HEK293 (cell line): Measurements from ENCODE around the gene FA2H.

Source experiments
- BCL11B ChIP-seq: fragments of 450-650 bp; formaldehyde crosslinking; IDR thresholded peaks from 2 replicates; pipeline ENCODE4 v1.5.1; 2016; ENCODE audit warnings: low read depth, missing biosample characterization, missing genetic modification characterization
- GLIS1 ChIP-seq: fragments of 450-650 bp; formaldehyde crosslinking; IDR thresholded peaks from 2 replicates; pipeline ENCODE4 v1.5.1; 2016; ENCODE audit warnings: missing biosample characterization, missing genetic modification characterization
- GLIS2 ChIP-seq: fragments of 450-650 bp; formaldehyde crosslinking; IDR thresholded peaks from 2 replicates; pipeline ENCODE4 v1.5.1; 2016; ENCODE audit warnings: missing biosample characterization, missing genetic modification characterization
- OSR2 ChIP-seq: fragments of 450-650 bp; formaldehyde crosslinking; IDR thresholded peaks from 2 replicates; pipeline ENCODE4 v1.5.1; 2016; ENCODE audit warnings: missing biosample characterization, missing genetic modification characterization
- PRDM10 ChIP-seq: fragments of 450-650 bp; formaldehyde crosslinking; IDR thresholded peaks from 2 replicates; pipeline ENCODE4 v1.5.1; 2016; ENCODE audit warnings: missing biosample characterization, missing genetic modification characterization
- PRDM6 ChIP-seq: fragments of 450-650 bp; formaldehyde crosslinking; IDR thresholded peaks from 2 replicates; pipeline ENCODE4 v1.5.1; 2017; ENCODE audit warnings: missing biosample characterization, missing genetic modification characterization
- REPIN1 ChIP-seq: fragments of 450-650 bp; formaldehyde crosslinking; IDR thresholded peaks from 2 replicates; pipeline ENCODE4 v1.5.1; 2017; ENCODE audit warnings: missing biosample characterization, missing genetic modification characterization, low read depth
- SP3 ChIP-seq: fragments of 450-650 bp; formaldehyde crosslinking; IDR thresholded peaks from 2 replicates; pipeline ENCODE4 v1.5.1; 2016; ENCODE audit warnings: missing biosample characterization, missing genetic modification characterization
- TSHZ1 ChIP-seq: fragments of 450-650 bp; formaldehyde crosslinking; IDR thresholded peaks from 2 replicates; pipeline ENCODE4 v1.5.1; 2016; ENCODE audit warnings: missing biosample characterization, missing genetic modification characterization, borderline replicate concordance
- ZFP37 ChIP-seq: fragments of 450-650 bp; formaldehyde crosslinking; IDR thresholded peaks from 2 replicates; pipeline ENCODE4 v1.5.1; 2016; ENCODE audit warnings: missing biosample characterization, missing genetic modification characterization
- ZNF266 ChIP-seq: fragments of 450-650 bp; formaldehyde crosslinking; IDR thresholded peaks from 2 replicates; pipeline ENCODE4 v1.5.1; 2016; ENCODE audit warnings: missing biosample characterization, missing genetic modification characterization, low read depth
- ZNF274 ChIP-seq, 2 experiments: fragments of 200-500 bp in 1 of 2; fragments of 450-650 bp in 1 of 2; sonication (Bioruptor generic) in 1 of 2; formaldehyde crosslinking in 1 of 2; IDR thresholded peaks; 2 replicates each; pipeline versions ENCODE4 v1.5.1 to v1.6.1; 2014 to 2016; ENCODE audit warnings: borderline replicate concordance in 1 of 2, inconsistent platforms in 1 of 2, low read length in 1 of 2, missing biosample characterization in 1 of 2, missing genetic modification characterization in 1 of 2
- ZNF280D ChIP-seq: fragments of 450-650 bp; formaldehyde crosslinking; IDR thresholded peaks from 2 replicates; pipeline ENCODE4 v1.5.1; 2016; ENCODE audit warnings: missing biosample characterization, missing genetic modification characterization
- ZNF302 ChIP-seq: fragments of 450-650 bp; formaldehyde crosslinking; IDR thresholded peaks from 2 replicates; pipeline ENCODE4 v1.5.1; 2016; ENCODE audit warnings: missing biosample characterization, missing genetic modification characterization, low read depth
- ZNF335 ChIP-seq: fragments of 450-650 bp; formaldehyde crosslinking; conservative IDR thresholded peaks from 2 replicates; pipeline ENCODE4 v1.5.1; 2016; ENCODE audit warnings: missing biosample characterization, missing genetic modification characterization
- ZNF362 ChIP-seq: fragments of 450-650 bp; formaldehyde crosslinking; IDR thresholded peaks from 2 replicates; pipeline ENCODE4 v1.5.1; 2016; ENCODE audit warnings: missing biosample characterization, missing genetic modification characterization
- ZNF391 ChIP-seq: fragments of 450-650 bp; formaldehyde crosslinking; IDR thresholded peaks from 2 replicates; pipeline ENCODE4 v1.5.1; 2016; ENCODE audit warnings: low read depth, missing biosample characterization, missing genetic modification characterization, borderline replicate concordance
- ZNF449 ChIP-seq: fragments of 450-650 bp; formaldehyde crosslinking; IDR thresholded peaks from 2 replicates; pipeline ENCODE4 v1.5.1; 2017; ENCODE audit warnings: missing biosample characterization, mild to moderate bottlenecking, missing genetic modification characterization, moderate library complexity
- ZNF677 ChIP-seq: fragments of 450-650 bp; IDR thresholded peaks from 2 replicates; pipeline ENCODE4 v1.5.0; 2018; ENCODE audit warnings: missing biosample characterization, mild to moderate bottlenecking, missing genetic modification characterization, moderate library complexity
- ZNF76 ChIP-seq: fragments of 450-650 bp; formaldehyde crosslinking; IDR thresholded peaks from 2 replicates; pipeline ENCODE4; 2016; ENCODE audit warnings: low read depth, missing biosample characterization, missing genetic modification characterization, borderline replicate concordance
- ZSCAN23 ChIP-seq: fragments of 450-650 bp; formaldehyde crosslinking; IDR thresholded peaks from 2 replicates; pipeline ENCODE4 v1.5.1; 2016; ENCODE audit warnings: missing biosample characterization, missing genetic modification characterization
- ZXDB ChIP-seq: fragments of 450-650 bp; formaldehyde crosslinking; IDR thresholded peaks from 2 replicates; pipeline ENCODE4 v1.5.1; 2016; ENCODE audit warnings: missing biosample characterization, missing genetic modification characterization

The FA2H gene

GRCh38 chr16:74695450-74696422, 78.9 kb downstream of the FA2H start (continued):
- TF ChIP-seq PRDM6 (tag by site-specific recombination), result no peak
- no peak for TF ChIP-seq ZNF391
- TF ChIP-seq GLIS1 (tag by site-specific recombination), result peak; percentile 25; the same call in 1 of the 2 replicates
- TF ChIP-seq ZNF274 (IDR thresholded peaks at IDR 0.05; ENCODE audit: low read length), result no peak
- no peak for TF ChIP-seq ZNF274 (tag by site-specific recombination; IDR thresholded peaks at IDR 0.05; ENCODE audit: borderline replicate concordance)
- no peak for TF ChIP-seq OSR2 (tag by site-specific recombination)
- TF ChIP-seq ZXDB (tag by site-specific recombination), result 0 out of 2 replicates have a peak, but pooled peaks have one; percentile 43
- peak; percentile 34; the same call in 1 of the 2 replicates for TF ChIP-seq GLIS2 (tag by site-specific recombination)
- TF ChIP-seq ZNF335 (tag by site-specific recombination), result peak; percentile 83
- peak; percentile 90 for TF ChIP-seq ZNF76
- no peak for TF ChIP-seq ZNF266 (tag by site-specific recombination)
- no peak for TF ChIP-seq ZNF677 (tag by site-specific recombination)
- TF ChIP-seq SP3 (tag by site-specific recombination), result peak; percentile 49; the same call in 1 of the 2 replicates
- TF ChIP-seq TSHZ1 (tag by site-specific recombination), result no peak
- TF ChIP-seq ZNF362, result no peak
- no peak for TF ChIP-seq ZNF449 (tag by site-specific recombination)
- TF ChIP-seq ZNF302 (tag by site-specific recombination), result no peak
- no peak for TF ChIP-seq ZFP37
- TF ChIP-seq BCL11B, result no peak
- TF ChIP-seq ZSCAN23 (tag by site-specific recombination), result no peak
- peak; percentile 63 for TF ChIP-seq PRDM10 (tag by site-specific recombination)
- no peak for TF ChIP-seq ZNF280D (tag by site-specific recombination)
- TF ChIP-seq REPIN1, result no peak
